ENCODE data around the gene CNBD2.

DNA sequence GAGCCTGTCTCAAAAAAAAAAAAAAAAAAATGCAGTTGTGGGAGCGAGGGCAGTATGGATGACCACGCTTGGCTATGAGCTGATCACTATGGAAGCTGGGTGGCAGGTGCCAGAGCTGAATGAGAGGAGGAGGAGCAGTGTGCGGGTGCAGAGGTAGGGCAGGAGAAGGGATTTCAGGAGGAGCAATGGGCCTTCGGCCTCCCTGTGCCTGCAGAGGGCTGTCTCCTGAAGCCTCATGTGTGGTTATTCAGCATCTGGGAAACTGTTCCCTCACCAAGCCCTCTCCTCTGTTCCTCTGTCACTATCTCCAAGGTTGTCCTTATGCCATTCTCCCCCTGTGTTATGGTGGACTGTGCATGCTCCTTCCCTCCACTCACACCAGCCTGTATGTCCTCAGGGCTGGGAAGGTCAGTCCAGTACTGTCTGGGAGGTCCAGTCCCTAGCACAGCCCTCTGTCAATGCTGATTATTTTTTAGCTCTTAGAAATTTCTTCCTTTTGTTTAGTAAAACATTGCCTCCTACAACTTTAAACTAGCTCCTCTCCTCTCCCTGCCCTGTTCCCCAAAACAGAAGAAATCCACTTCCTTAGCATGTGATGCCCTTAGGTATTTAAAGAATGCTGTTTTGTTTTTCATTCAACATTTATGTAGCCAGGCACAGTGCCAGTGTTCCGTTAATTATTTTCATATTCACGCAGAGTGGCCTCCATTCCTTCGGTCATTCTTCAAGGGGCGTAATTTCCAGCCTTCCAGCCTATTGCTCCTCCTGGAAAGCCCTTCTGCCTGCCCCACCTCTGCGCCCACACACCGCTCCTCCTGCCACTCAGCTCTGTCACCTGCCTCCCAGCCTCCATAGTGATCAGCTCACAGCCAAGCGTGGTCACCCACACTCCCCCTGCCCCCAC lies 48.9 kb downstream of the CNBD2 start:
- TF ChIP-seq POLR2A (IDR thresholded peaks at IDR 0.05; ENCODE audit: low read depth, low read length) (no peak), POLR2AphosphoS5 (IDR thresholded peaks at IDR 0.05; ENCODE audit: low read depth, low read length) (no peak)

Data from GM12891 (cell line).